ENCODE measurements around the gene OSTF1. TPM values are rescaled to one million over a fixed set of nuclear protein-coding genes. Genes with fewer than 3 reads are reported as not detected.
A peak's percentile ranks its signal among the peaks of the same experiment; 100 is the strongest.

The OSTF1 gene
- total RNA-seq, 1 donor: 18.3 TPM

DNA sequence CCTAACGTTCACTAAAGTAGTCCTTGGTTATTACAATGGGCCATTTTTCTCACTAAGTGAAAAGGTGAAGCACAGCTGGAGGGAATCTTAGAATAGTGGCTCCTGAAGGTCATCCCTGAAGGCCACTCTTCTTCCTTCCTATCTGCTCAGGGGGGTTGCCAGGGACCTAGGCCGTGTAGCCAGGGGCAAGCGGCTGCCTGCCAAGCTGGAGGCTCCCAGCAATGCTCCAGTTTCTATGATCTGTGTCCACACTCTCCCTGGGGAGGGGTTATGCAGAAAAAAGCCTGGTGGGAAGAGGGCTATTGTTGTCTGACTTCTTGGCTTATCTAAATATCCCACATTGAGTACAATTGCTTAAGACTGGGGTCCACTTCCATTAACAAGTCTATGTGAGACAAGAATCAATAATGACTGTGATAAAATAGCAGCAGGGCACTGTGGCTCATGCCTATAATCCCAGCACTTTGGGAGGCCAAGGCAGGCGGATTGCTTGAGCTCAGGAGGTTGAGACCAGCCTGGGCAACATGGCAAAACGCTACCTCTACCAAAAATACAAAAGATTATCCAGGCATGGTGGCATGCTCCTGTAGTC, 4.1 kb upstream of the OSTF1 start:
- no peak for DNase-seq (ENCODE audit: low read depth in 2 of 3, low spot score in 2 of 3)

GRCh38 chr9:75085640-75086039, 2.7 kb upstream of the OSTF1 start:
- peak in 2 of 3 donors; percentile 23 to 44 for DNase-seq (ENCODE audit: low read depth in 2 of 3, low spot score in 2 of 3)

DNA sequence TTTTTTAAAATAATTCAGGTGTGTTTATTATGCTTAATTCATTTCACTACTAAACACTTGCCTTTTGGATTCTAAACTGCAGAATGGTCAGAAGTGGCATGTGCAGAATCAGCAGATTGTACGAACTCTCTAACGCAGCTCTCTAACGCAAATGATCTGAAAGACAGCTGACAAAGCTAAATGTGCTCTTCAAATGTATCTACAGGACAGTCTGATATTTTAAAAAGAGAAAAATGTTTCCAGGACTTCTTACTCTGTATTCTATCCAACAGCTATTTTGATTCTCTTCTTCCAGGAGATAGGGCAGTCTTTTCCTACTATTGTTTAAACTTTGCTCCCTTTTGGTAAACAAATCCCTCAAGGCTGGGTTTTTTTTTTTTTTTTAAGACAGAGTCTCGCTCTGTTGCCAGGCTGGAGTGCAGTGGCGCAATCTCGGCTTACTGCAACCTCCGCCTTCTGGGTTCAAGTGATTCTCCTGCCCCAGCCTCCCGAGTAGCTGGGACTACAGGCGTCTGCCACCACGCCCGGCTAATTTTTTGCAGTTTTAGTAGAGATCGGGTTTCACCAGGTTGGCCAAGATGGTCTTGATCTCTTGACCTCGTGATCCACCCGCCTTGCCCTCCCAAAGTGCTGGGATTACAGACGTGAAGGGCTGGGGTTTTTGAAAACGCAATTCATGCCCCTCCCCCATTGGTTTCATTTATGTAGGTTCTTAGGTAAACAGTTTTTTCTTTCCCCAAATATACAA, 1.6 kb upstream of the OSTF1 start:
- no peak for DNase-seq (ENCODE audit: low read depth in 2 of 3, low spot score in 2 of 3)

- DNase-seq (ENCODE audit: low read depth in 2 of 3, low spot score in 2 of 3): peak in 2 of 3 donors; percentile 44 to 54
Observed at GRCh38 chr9:75087289-75087823, 958 bp upstream of the OSTF1 start.

DNA sequence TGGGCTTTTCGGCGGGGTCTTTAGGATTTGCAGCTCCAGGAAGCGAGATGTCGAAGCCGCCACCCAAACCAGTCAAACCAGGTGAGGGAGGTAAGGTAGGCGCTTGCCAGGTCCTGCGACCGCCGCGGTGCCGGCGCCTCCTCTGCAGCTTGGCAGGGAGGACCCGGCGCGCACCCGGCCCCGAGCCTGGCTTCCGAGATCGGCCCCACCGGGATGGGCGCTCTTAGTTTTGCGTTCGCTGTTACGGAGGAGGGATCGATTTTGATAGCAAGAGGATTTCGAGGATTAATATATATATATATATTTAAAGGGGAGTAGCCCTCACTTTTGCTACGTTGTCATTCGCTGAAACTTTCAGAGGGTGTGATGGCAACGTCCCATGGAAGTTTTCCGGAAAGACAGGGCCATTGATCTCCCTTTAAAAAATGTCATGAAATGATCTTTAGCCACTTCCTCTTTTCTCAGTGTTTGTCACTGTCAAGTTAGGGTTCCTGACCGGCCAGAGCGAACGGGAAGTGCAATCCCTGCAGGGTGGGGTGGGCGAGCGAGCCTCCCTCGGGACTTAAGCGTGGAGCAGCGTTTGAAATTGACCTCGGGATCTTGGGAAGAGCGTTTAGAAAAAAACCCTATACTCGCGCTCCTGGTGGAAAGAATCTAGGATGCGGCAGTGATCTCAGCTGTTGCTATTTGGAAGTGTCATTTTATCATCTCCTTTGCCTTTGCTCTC, 495 bp downstream of the OSTF1 start:
- peak in 2 of 3 donors; percentile 56 to 60 for DNase-seq (ENCODE audit: low read depth in 2 of 3, low spot score in 2 of 3)

- no peak for DNase-seq (ENCODE audit: low read depth in 2 of 3, low spot score in 2 of 3)
Observed at GRCh38 chr9:75089373-75089766, 1.1 kb downstream of the OSTF1 start.

DNA sequence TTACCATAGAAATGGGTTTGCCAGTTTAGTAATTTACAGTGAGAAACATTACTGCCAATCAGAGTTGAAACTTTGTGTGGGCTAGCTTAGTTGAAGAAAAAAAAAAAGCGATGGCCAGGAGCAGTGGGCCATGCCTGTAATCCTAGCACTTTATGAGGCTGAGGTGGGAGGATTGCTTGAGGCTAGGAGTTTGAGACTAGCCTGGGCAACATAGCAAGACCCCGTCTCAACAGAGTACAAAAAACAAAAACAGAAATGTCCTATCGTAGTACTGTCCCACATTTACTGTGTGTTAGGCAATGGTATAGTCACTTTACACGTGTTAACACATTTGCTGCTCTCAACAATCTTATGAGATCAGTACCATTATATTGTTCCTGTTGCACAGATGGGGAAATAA, 2.3 kb downstream of the OSTF1 start:
- DNase-seq (ENCODE audit: low read depth in 2 of 3, low spot score in 2 of 3): no peak

- DNase-seq (ENCODE audit: low read depth in 2 of 3, low spot score in 2 of 3): no peak
Observed at GRCh38 chr9:75092766-75093165, 4.5 kb downstream of the OSTF1 start.

- no peak for DNase-seq (ENCODE audit: low read depth in 2 of 3, low spot score in 2 of 3)
Observed at GRCh38 chr9:75096796-75097195, 8.5 kb downstream of the OSTF1 start.

- DNase-seq (ENCODE audit: low read depth in 2 of 3, low spot score in 2 of 3): no peak
Observed at GRCh38 chr9:75101004-75101588, 12.8 kb downstream of the OSTF1 start.

DNA sequence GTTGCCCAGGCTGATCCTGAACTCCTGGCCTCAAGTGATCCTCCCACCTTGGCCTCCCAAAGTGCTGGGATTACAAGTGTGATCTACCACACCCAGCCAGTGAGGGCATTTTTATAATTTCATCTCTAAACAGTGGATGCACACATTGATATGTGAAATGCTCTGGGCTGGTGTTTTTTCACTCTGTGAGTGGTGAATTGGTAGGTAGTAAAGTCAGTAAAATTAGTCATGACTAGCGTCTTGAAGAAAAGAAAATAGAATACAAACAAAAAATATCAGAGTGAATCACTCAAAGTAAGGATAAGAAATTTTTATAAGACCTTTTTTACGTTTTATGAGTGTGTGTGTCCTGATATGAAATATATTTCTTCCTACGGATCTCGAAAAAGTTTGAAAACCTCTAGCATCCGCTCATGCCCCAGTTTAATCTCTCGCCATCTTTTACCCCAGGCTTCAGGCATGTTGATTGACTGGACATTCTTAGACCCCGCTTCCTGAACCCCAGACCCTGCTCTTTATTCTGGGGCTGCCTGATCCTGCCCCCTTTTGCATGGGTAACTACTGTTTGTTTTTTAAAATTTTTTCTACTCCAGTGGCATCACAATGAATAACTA, 14.0 kb downstream of the OSTF1 start:
- DNase-seq (ENCODE audit: low read depth in 2 of 3, low spot score in 2 of 3): no peak

- DNase-seq (ENCODE audit: low read depth in 2 of 3, low spot score in 2 of 3): no peak
Observed at GRCh38 chr9:75104607-75105006, 16.3 kb downstream of the OSTF1 start.

DNA sequence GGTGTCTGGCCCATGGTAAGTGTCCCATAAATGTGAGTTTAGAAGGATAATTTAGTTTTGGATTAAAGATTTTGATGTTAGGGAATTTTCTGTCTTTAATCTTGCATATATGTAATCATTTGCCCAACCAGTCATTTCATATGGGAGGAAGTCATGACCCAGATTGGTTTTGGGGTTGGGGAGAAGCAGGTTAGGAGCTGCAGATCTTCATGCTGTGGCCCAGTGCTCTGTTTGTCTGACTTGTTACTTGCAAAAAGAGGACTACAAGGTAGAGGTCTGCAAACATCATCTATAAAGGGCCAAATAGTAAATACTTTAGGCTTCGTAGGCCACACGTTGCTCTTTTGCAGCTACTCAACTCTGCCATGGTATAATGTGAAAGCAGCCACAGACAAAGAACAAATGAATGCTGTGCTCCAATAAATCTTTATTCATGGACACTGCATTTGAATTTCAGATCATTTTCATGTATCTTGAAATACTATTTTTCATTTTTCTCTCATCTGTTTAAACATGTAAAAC, 16.8 kb downstream of the OSTF1 start:
- DNase-seq (ENCODE audit: low read depth in 2 of 3, low spot score in 2 of 3): no peak

DNA sequence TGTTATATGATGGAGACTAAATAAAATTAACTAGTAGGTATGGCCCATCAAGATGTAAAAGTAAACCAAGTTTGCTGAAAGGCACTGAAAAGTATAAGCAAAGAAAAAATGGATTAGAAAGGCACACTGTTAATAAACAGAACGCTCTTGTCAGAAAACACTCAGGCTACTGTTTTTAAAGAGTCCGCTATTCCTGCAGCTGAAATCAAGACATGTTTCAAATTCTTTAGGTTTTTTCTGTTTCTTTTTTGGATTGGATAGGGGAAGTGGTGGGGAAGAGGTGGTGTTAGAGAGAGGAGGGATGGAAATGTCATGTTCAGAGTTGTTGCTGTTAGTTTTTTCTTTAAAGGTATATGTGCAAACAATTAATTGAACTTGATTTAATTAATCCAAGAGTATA, 17.5 kb downstream of the OSTF1 start:
- no peak for DNase-seq (ENCODE audit: low read depth in 2 of 3, low spot score in 2 of 3)

DNA sequence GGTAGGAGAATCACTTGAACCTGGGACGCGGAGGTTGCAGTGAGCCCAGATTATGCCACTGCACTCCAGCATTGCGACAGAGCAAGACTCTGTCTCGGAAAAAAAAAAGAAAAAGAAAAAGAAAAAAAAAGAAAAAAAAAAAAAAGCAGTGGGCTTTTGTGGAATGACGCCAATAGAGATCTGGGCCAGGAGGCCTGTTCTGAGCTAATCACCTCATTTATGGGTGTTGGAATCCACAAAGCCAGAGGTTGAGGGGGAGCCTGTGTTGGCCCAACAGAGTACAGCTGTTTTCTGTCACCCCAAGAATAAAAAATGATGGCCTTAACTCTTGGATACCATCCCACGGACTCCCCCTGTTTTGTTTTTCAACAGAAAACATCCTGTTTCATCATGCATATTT, 18.5 kb downstream of the OSTF1 start:
- no peak for DNase-seq (ENCODE audit: low read depth in 2 of 3, low spot score in 2 of 3)

DNA sequence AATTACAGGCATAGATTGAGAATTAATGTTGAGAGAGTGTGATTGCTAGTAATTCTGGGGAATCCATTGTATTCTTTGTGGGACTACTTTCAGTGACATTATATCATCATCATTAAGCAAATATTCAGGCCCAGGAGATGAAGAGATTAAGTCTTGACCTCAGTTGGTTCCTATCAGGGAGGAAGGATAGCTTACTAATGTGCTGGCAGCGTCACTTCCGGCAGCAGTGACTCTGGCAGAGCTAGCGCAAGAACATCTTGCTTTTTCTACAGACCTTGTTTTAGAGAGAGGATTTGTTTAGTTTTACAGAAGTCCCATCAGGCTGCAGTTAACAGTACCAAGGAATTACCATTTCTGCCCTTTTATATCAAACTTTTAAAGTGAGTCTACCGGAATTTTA, 20.3 kb downstream of the OSTF1 start:
- DNase-seq (ENCODE audit: low read depth in 2 of 3, low spot score in 2 of 3): peak in 2 of 3 donors; percentile 24 to 26

GRCh38 chr9:75109210-75109839, 21.0 kb downstream of the OSTF1 start:
- no peak for DNase-seq (ENCODE audit: low read depth in 2 of 3, low spot score in 2 of 3)

DNA sequence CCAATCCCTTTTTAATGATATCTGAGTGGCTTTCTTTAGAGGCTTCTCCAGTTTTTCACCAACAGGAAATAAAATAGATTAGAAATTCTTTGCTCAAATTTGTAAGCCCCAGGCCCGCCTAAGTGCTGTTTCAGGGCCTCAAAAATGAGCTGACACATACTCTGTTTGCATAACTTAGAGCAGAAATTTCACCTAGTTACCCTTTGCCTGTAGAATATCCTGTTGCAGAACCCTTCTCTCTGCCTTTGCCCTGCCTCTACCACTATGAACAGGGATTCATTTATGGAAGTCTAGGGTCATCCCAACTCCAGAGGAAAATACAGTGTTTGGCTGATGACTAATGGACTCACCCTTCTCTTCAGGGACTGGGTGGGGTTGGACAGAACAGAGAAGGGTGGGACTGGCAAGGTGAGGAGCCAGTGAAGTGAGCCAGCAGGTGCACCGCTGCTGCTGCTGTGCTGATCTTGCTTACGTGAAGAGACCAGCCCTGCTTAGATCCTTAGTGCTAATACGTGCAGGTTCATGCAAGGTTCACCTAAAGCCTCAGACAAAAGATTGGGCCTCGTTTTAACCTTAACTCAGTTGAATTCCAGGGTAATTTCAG, 22.8 kb downstream of the OSTF1 start:
- DNase-seq (ENCODE audit: low read depth in 2 of 3, low spot score in 2 of 3): no peak

GRCh38 chr9:75112789-75113188, 24.5 kb downstream of the OSTF1 start:
- no peak for DNase-seq (ENCODE audit: low read depth in 2 of 3, low spot score in 2 of 3)

DNA sequence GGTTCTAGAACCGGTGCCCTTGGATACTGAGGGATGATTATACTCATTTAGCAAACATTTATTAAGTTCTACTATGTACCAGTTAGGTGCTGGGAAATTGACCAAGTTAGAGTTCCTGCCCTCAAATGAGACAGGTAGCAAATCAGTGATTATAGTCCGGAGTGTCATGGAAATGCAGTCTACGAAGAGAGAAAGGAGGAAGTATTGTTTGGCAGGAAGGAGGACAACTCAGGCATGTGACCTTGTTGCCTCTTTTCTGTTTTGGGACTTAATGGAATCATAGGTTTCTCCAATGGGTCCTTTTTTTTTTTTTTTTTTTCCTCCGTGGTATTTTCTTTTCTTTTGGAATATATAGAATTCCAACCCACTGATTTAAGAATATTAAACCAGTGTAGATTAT, 28.0 kb downstream of the OSTF1 start:
- no peak for DNase-seq (ENCODE audit: low read depth in 2 of 3, low spot score in 2 of 3)

Data from hematopoietic multipotent progenitor cell (in vitro differentiated cells).